ENCODE results near the gene IPO4.
"Not testable (repeated sequence)": the region's sequence is repeated elsewhere in the genome, so short reads cannot be mapped to it uniquely, and the experiment has no call there.

The IPO4 gene, protein sequence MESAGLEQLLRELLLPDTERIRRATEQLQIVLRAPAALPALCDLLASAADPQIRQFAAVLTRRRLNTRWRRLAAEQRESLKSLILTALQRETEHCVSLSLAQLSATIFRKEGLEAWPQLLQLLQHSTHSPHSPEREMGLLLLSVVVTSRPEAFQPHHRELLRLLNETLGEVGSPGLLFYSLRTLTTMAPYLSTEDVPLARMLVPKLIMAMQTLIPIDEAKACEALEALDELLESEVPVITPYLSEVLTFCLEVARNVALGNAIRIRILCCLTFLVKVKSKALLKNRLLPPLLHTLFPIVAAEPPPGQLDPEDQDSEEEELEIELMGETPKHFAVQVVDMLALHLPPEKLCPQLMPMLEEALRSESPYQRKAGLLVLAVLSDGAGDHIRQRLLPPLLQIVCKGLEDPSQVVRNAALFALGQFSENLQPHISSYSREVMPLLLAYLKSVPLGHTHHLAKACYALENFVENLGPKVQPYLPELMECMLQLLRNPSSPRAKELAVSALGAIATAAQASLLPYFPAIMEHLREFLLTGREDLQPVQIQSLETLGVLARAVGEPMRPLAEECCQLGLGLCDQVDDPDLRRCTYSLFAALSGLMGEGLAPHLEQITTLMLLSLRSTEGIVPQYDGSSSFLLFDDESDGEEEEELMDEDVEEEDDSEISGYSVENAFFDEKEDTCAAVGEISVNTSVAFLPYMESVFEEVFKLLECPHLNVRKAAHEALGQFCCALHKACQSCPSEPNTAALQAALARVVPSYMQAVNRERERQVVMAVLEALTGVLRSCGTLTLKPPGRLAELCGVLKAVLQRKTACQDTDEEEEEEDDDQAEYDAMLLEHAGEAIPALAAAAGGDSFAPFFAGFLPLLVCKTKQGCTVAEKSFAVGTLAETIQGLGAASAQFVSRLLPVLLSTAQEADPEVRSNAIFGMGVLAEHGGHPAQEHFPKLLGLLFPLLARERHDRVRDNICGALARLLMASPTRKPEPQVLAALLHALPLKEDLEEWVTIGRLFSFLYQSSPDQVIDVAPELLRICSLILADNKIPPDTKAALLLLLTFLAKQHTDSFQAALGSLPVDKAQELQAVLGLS

DNA sequence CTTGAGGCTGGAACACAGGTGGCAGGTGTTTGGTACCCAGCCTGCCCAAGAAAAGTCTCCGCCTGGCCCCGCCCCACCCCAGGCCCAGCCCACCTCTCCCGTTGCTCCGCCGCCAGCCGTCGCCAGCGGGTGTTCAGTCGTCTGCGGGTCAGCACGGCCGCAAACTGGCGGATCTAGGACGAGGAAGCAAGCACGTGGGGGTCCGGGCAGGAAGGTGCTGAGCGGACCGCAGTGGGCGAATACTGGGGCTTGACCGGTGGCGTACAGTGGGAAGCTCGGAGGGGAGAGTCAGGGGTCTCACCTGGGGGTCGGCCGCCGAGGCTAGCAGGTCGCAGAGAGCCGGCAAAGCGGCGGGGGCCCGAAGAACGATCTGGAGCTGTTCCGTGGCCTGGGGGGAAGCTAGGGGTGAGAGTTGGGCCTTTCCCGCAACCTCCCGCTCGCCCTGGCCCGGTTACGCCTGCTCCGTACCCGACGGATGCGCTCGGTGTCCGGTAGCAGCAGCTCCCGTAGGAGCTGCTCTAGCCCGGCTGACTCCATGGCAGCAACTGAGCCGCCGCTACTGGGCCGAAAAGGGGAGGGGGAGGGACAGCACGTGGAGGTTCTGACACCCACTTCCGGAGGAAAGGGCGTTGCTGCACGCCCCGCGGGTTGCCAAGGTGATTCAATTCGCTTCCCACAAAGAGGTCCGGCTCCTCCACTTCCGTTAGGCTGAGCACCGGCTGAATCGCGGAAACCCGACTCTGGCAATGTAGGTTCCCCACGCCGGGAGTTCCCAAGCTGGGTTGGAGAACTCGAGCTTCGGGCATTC lies at the start of gene IPO4:
IPO4 (minus strand) TSS at position 566 of the 808 bp plus-strand sequence; CDS start at position 537, 29 bp downstream.
- peak; percentile 95 for DNase-seq (ENCODE audit: low read depth, low spot score)

DNA sequence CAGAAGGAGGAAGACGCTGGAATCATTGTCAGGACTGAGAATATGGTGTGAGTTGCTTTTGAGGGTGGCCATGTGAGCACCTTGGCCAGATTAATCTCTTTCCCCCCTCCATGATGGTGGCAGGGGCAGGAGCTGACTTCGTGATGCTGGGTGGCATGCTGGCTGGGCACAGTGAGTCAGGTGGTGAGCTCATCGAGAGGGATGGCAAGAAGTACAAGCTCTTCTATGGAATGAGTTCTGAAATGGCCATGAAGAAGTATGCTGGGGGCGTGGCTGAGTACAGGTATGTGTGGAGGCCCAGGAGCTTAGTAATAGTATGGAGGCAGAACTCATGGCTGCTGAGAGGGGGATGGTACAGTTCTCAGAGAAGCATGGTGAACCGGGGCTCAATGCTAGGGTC lies 49.5 kb upstream of the IPO4 start:
- DNase-seq (ENCODE audit: low read depth, low spot score), result no peak

DNA sequence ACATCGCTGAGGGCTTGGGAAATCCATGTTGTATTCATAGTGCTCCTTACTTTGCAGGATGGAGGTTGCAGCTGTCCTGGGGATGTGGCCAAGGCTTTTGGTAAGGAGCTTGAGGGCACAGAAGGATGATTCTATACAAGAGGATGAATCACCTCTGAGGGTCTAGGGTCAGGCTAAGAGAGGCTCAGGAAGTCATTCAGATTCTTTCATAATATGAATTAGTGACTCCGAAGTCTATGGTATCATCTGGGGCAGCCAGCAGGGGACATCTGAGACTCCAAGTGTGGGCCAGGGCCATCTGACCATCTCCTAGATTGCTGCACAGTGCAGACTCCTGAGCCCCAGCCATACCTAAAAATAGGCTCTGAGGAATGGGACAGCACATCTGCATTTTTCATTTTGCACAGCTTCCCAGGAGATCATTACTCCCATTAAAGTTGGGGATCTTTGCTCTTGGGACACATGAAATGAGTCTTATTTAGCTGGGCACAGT lies 48.9 kb upstream of the IPO4 start:
- no peak for DNase-seq (ENCODE audit: low read depth, low spot score)

- DNase-seq (ENCODE audit: low read depth, low spot score), result no peak
Observed at GRCh38 chr14:24236689-24237462, 48.3 kb upstream of the IPO4 start.

DNA sequence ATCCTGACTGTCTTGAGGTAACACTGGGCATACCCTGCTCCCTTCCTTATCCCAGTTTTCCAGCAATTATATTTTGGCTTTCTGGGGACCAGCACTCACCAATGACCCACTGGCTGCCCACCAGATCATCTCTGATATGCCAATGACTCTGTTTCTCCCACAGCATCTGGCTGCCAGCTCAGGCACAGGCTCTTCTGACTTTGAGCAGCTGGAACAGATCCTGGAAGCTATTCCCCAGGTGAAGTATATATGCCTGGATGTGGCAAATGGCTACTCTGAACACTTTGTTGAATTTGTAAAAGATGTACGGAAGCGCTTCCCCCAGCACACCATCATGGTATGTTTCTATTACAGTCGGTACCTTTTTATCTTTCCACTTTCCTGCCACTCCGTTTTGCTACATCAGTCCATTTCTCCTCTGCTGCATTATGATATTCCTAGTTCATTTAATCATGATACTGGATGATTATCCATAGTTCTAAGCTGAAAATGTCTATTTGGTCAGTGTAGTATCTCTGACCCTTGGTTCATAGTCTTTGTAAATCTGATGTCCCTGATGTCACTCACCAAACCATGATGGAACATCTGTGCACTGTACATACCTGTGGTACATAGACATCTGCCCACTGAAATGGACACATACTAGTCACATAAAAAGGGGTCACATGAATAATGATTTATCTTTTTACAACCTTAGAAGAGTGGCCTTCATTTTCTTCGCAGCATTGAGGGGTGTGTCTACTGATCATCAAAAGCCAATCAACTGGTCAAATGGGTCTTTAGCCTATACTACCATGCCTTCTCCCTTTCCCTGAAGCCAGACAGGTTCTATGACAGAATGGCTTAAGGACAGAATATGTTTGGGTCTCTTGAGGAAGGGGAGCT lies 47.4 kb upstream of the IPO4 start:
- no peak for DNase-seq (ENCODE audit: low read depth, low spot score)

DNA sequence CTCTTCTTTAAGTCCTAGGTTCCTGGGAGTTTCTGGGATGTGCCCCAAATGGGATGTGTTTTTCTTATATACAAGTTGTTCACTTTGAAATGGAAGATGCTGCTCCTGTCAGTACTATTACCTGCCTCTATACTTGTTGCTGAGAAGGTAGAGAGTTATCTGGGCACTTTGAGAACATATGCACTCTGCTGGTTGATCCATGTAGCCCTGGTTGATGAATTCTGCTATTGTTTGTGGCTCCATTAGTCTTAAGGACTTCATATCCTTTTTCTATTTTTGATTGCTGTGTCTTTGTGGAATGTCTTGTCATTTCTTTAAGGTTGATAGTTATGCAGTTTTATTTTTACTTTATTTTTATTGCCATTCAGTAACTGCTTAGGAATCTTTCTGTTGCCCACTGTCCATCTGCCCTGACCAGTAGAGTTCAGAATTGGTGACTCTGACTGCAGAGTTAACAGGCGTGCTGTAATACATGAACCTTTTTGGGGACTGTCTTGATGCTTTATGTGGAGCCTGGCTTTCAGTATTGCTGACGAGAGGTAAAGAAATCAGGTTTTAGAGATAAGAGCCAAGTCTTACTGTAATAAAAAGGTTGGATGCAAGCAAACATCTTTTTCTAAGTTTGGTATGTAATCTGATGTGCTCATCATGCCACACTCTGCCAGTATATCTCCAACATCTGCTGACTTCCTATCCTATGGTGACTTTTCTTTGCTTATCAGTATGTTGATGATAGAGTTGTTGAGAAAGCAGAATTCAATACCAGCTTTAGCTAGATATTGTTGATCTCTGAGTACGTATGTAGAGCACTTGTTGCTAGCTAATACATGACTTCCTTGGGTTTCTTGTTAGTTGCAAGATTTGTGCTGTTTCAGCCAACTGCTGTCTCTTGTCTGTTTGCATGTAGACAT lies 45.7 kb upstream of the IPO4 start:
- no peak for DNase-seq (ENCODE audit: low read depth, low spot score)

DNA sequence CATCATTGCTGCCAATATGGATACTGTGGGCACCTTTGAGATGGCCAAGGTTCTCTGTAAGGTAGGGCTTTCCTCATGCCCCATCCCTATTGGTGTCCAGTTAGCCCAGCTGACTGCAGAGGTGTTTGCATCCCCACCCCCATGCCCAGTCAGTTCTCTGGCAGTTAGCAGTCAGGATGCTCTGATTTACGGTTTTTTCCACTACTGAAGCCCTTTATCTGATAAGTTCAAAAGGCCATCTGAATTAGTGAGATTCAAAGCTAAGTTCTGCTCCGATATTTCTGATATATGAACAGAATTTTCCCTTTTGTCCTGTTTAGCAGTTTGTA lies 44.9 kb upstream of the IPO4 start:
- no peak for DNase-seq (ENCODE audit: low read depth, low spot score)

GRCh38 chr14:24232645-24233537 lies 44.3 kb upstream of the IPO4 start, which contains the start of gene GMPR2:
Gene GMPR2 (plus strand): TSS chr14:24232929. CDS start chr14:24233254, 325 bp downstream.
- no peak for DNase-seq (ENCODE audit: low read depth, low spot score)

- peak; percentile 78 for DNase-seq (ENCODE audit: low read depth, low spot score)
Observed at GRCh38 chr14:24232121-24232644, 43.6 kb upstream of the IPO4 start, which contains the start of gene NEDD8. Gene NEDD8 (minus strand): TSS chr14:24232367. CDS start chr14:24232267, 100 bp downstream.

- no peak for DNase-seq (ENCODE audit: low read depth, low spot score)
Observed at GRCh38 chr14:24231263-24232120, 42.9 kb upstream of the IPO4 start.

GRCh38 chr14:24228902-24229301 lies 40.3 kb upstream of the IPO4 start:
- DNase-seq (ENCODE audit: low read depth, low spot score), result no peak

DNA sequence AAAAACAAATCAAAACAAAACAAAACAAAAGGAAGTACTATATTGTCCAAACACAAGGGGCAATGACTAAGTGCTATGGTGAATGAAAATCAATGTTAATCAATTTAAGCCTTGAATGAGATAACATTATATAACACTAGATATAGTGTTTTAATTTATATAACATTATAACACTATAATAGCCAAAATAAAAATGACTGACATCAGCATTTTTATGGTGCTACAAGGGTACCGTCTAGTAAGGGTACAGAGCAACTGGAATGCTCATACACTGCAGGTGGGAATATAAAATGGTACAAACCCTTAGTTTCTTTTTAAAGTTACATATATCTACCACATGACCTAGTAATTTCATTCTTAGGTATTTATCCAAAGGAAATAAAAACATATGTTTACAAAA lies 37.9 kb upstream of the IPO4 start:
- DNase-seq (ENCODE audit: low read depth, low spot score), result no peak

DNA sequence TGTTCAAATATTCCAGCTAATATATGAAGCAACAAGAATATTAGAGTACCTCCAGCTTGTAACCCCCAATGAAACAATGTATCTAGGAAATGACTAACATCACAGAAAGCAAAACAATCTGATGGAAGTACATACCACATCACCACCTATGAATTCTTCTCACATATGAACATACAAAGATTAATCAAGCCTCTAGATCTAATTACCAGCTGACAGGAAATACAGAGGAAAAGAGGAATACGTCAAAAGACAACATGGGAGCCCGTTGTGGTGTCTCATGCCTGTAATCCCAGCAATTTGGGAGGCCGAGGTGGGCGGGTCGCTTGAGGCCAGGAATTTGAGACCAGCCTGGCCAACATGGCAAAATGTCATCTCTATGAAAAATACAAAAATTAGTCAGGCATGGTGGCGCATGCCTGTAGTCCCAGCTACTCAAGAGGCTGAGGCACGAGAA lies 36.0 kb upstream of the IPO4 start:
- DNase-seq (ENCODE audit: low read depth, low spot score), result no peak

- DNase-seq (ENCODE audit: low read depth, low spot score), result not testable (repeated sequence)
Observed at GRCh38 chr14:24222987-24223386, 34.4 kb upstream of the IPO4 start.

GRCh38 chr14:24219521-24219920 lies 30.9 kb upstream of the IPO4 start:
- no peak for DNase-seq (ENCODE audit: low read depth, low spot score)

GRCh38 chr14:24219080-24219479 lies 30.5 kb upstream of the IPO4 start:
- no peak for DNase-seq (ENCODE audit: low read depth, low spot score)

Measured in iPS DF 19.7 (cell line).